Measurements from ENCODE around the gene CLCN2.

DNA sequence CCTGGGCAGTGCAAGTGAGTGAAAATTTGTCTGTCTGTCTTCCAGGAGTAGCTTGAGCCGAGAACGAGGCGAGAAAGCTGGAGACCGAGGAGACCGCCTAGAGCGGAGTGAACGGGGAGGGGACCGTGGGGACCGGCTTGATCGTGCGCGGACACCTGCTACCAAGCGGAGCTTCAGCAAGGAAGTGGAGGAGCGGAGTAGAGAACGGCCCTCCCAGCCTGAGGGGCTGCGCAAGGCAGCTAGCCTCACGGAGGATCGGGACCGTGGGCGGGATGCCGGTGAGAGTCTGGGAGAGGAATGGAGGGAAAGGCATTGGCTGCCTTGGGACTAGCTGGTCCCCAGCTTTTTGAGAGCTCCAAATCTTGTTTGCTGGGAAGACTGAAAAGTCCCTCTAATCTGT lies 34.2 kb downstream of the CLCN2 start:
- TF ChIP-seq CTCF (IDR thresholded peaks at IDR 0.05), result no peak
- TF ChIP-seq POLR2A (IDR thresholded peaks at IDR 0.05), result no peak

All from adrenal gland (tissue), 5 donors.